ENCODE results near the gene ARID4A. TPM values are rescaled to one million over a fixed set of nuclear protein-coding genes. Genes with fewer than 3 reads are reported as not detected.

Gene ARID4A
- total RNA-seq, 3 donors from 2014 or later: 12.2 to 17.4 (median 13.2) TPM

DNA sequence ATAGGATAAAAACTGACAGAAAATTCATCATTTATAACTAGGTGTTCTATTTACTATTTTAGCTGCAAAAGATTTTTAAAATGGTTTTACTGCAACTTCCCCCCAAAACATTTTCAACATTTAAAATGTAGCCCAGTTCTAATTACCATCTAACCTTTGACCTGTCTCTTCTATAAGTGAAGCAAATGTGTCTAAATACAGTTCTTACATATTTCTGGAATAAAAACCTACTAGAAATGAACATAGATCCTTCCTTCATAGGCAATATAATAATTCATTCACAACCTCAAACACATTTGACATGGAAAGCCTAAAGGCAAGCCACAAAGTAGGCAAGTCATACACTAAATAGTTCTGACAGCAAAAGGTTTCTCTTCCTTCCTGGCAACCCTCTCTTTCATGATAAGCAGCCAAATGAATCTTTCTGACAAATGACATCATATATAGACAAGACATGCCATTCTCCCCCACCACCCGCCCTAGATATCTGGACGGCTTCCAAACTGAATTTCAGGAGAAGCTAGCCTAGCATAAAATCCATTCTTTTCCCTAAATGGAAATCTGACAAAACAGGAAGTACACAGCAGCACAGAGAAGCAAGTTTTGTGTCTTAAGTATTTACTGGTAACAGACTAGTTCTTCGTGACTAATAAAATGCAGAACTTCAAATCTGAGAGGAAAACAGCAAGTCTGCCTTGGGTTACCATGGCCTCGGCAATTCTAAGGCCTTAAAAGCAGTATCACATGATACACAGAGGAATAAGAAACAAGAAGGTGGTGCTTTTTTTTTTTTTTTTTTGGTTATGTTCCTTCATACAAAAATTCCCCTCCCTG, 17.2 kb upstream of the ARID4A start:
- Mint-ChIP-seq H3K27me3 (ENCODE audit: low read depth) (no peaks in the 10 kb centered on the region), H3K9me3 (no peaks in the 10 kb centered on the region), H3K4me1 (ENCODE audit: low read depth) (peaks cover 64% of the 10 kb centered on the region), H3K36me3 (ENCODE audit: insufficient read depth) (peaks cover 52% of the 10 kb centered on the region), H3K4me3 (peak overlapping the region; percentile 57)
- ATAC-seq (peak; percentile 83 to 84), DNase-seq (no peak)

DNA sequence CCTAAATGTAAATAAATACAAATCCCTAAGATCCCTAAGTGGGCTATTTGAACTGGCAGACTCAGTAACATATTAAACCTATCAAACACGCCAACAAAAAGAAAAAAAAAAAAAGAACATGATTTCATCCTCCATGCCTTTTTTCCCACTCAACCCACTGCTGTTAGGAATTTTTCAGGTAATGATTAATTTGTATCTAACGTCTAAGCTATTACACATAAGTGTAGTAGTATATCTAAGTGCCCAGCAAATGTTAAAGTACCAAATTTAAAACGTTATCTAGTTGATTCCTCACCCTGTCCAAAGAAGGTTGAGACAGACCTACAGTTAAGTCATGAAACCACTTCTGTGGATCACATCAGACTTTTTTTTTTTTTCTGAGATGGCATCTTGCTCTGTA, 16.4 kb upstream of the ARID4A start:
- Mint-ChIP-seq H3K9me3 (no peaks in the 10 kb centered on the region), H3K4me3 (no peak overlapping the region), H3K27me3 (ENCODE audit: low read depth) (no peaks in the 10 kb centered on the region), H3K36me3 (ENCODE audit: insufficient read depth) (peaks cover 51% of the 10 kb centered on the region), H3K4me1 (ENCODE audit: low read depth) (peaks cover 57% of the 10 kb centered on the region)
- DNase-seq (no peak), ATAC-seq (no peak)

DNA sequence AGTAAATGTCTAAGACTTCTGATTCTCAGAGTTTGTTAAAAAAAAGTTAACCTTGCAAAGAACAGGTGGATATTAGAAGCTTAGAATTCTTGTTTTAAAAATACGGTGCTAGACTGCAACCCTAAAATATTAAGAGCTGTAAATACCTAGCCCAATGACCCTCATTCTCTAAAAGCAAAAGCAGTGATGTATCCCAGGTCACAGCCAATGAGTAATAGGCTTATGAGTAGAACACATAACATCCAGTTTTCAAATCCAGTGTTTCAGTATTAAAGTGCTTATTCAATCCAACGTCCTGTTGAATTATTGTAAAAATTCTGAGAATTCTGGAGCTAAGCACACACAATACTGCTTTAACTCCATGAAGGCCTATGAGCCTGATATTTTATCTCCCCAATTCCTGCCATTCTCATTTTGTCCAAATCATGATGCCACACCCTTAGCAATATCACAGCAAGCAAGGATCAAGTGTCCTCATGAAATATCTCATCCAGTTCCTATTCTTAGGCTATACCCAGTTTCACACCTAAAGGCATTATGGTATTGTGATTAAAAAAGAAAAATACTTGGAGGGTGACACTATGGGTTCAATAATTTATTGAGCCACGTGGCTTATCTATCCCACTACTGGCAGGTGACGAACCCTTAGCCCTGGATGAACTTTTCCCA, 15.3 kb upstream of the ARID4A start:
- peaks cover 60% of the 10 kb centered on the region for H3K36me3 Mint-ChIP-seq (ENCODE audit: insufficient read depth)
- peaks cover 65% of the 10 kb centered on the region for H3K4me1 Mint-ChIP-seq (ENCODE audit: low read depth)
- DNase-seq (no peak), ATAC-seq (no peak)
- no peak overlapping the region for H3K4me3 Mint-ChIP-seq
- H3K9me3 Mint-ChIP-seq: no peaks in the 10 kb centered on the region
- no peaks in the 10 kb centered on the region for H3K27me3 Mint-ChIP-seq (ENCODE audit: low read depth)

DNA sequence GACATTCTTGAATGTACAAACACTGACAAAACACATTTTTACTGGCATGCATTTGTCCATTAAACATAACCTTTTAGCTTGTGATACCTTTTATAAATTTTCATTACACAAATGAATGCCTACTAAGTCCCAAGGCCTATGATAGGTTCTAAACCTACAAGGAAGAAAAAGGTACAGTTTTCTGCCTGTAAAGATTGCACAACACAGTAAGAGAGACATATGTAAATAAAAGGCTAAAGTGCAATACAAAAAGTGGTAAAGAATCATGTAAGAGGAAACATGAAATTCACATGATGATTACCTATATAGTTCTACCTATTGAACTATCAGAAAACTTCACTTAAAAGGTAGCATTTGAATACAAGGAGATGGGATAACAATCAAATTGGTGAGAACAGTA, 14.6 kb upstream of the ARID4A start:
- ATAC-seq: no peak
- H3K27me3 Mint-ChIP-seq (ENCODE audit: low read depth): no peaks in the 10 kb centered on the region
- H3K4me3 Mint-ChIP-seq: no peak overlapping the region
- no peaks in the 10 kb centered on the region for H3K9me3 Mint-ChIP-seq
- peaks cover 71% of the 10 kb centered on the region for H3K4me1 Mint-ChIP-seq (ENCODE audit: low read depth)
- H3K36me3 Mint-ChIP-seq (ENCODE audit: insufficient read depth): peaks cover 64% of the 10 kb centered on the region
- no peak for DNase-seq

DNA sequence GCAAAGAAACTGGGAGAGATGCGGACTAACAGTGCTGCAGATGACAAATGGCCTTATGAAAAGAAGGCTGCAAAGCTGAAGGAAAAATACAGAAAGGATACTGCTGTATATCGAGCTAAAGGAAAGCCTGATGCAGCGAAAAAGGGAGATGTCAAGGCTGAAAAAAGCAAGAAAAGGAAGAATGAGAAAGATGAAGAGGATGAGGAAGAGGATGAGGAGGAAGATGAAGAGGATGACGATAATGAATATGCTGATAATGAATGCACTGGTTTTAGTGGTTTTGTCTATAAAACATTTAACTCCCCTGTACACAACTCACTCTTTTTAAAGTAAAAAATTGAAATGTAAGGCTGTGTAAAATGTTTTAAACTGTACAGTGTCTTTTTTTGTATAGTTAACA, 13.2 kb upstream of the ARID4A start:
- ATAC-seq: no peak
- H3K36me3 Mint-ChIP-seq (ENCODE audit: insufficient read depth): peaks cover 66% of the 10 kb centered on the region
- no peak for DNase-seq
- H3K27me3 Mint-ChIP-seq (ENCODE audit: low read depth): no peaks in the 10 kb centered on the region
- H3K9me3 Mint-ChIP-seq: no peaks in the 10 kb centered on the region
- peaks cover 76% of the 10 kb centered on the region for H3K4me1 Mint-ChIP-seq (ENCODE audit: low read depth)
- no peak overlapping the region for H3K4me3 Mint-ChIP-seq

DNA sequence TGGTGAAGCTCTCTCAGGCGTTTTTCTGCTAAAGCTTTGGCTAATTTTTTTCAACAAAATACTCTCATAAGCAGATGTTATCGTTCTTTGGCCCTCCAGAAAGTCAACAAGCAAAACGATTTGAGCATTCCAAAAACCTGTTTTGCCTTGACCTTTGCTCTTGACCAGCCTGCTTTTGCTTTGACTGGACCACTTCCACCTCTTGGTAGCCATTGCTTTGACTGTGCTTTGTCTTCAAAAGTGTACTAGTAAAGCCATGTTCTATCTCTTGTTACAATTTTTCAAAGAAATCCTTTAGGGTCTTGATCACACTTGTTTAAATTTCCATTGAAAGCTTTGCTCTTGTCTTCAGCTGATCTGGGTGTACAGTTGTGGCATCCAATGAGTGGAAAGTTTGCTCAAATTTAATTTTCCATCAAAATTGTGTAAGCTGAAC, 10.7 kb upstream of the ARID4A start:
- no peaks in the 10 kb centered on the region for H3K9me3 Mint-ChIP-seq
- no peak overlapping the region for H3K4me3 Mint-ChIP-seq
- peaks cover 60% of the 10 kb centered on the region for H3K36me3 Mint-ChIP-seq (ENCODE audit: insufficient read depth)
- peaks cover 69% of the 10 kb centered on the region for H3K4me1 Mint-ChIP-seq (ENCODE audit: low read depth)
- H3K27me3 Mint-ChIP-seq (ENCODE audit: low read depth): no peaks in the 10 kb centered on the region
- no peak for ATAC-seq
- DNase-seq: no peak

DNA sequence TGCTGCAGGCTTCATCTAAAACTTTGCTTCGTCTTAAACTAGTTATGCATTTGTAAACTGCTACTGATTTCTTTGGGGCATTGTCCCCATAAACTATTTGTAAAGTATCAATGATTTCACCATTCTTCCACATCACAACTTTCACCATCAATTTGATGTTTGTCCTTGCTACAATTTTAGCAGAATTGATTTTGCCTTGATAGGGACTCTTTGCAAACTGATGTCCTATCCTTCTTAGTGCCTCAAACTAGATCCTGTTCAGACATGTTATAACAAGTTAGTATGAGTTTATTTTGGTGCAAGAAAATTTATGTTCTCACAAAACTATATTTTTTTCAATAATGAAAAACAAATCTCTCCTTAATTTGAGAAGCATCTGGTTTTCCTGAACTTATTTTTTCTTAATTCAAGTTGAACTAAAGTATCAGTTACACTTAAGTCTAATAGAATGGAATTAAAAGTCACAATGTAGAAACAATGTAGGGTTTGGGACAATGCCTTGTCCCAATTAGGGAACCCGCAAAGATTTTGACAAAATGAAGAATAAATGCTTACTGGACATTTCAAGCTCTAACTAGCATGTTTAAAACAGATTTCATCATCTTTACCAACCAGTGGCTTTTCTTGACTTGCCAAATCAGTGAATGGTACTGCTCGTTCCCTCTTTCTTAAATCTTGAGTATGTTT, 10.1 kb upstream of the ARID4A start:
- H3K9me3 Mint-ChIP-seq: no peaks in the 10 kb centered on the region
- no peak for DNase-seq
- no peak overlapping the region for H3K4me3 Mint-ChIP-seq
- H3K27me3 Mint-ChIP-seq (ENCODE audit: low read depth): no peaks in the 10 kb centered on the region
- H3K36me3 Mint-ChIP-seq (ENCODE audit: insufficient read depth): peaks cover 58% of the 10 kb centered on the region
- peaks cover 68% of the 10 kb centered on the region for H3K4me1 Mint-ChIP-seq (ENCODE audit: low read depth)
- ATAC-seq: no peak

DNA sequence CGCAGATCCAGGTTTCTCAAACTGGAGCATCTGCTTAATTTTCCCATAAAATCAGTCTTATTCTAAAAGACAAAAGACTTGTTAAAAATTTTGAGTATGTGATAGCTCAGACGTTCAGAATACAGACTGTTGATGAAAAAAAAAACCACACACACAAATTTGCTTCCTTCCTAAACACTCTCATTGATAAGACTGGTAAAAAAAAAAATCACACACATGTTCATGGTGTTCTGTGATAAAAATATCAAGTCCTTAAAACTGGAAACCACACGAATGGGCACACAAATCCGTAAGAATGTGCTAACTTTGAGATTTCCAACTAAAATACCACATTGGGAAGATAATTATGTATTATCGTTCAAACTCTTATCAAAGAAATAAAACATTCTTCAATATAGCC, 6.7 kb upstream of the ARID4A start:
- Mint-ChIP-seq H3K4me1 (ENCODE audit: low read depth) (peaks cover 68% of the 10 kb centered on the region), H3K4me3 (no peak overlapping the region), H3K36me3 (ENCODE audit: insufficient read depth) (peaks cover 53% of the 10 kb centered on the region), H3K27me3 (ENCODE audit: low read depth) (no peaks in the 10 kb centered on the region), H3K9me3 (no peaks in the 10 kb centered on the region)
- DNase-seq (no peak), ATAC-seq (no peak)

DNA sequence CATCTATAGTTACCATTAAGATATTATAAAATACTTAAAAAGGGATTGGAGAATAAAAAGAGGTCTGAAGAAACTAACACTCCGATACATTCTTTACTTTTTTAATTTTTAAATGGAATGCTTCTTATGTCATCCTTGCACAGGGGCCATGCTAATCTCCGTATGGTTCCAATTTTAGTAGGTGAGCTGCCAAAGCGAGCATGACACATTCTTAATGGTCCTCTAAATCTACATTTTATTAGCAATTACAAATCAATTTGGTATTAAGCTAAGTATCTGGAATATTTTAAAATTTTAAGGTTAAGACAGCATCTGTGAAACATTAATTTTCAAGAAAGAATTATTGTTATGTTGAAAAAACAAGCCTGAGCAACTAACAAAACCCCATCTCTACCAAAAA, 6.2 kb upstream of the ARID4A start:
- peaks cover 52% of the 10 kb centered on the region for H3K36me3 Mint-ChIP-seq (ENCODE audit: insufficient read depth)
- H3K4me1 Mint-ChIP-seq (ENCODE audit: low read depth): peaks cover 68% of the 10 kb centered on the region
- H3K9me3 Mint-ChIP-seq: no peaks in the 10 kb centered on the region
- no peaks in the 10 kb centered on the region for H3K27me3 Mint-ChIP-seq (ENCODE audit: low read depth)
- no peak overlapping the region for H3K4me3 Mint-ChIP-seq
- ATAC-seq: no peak
- no peak for DNase-seq

DNA sequence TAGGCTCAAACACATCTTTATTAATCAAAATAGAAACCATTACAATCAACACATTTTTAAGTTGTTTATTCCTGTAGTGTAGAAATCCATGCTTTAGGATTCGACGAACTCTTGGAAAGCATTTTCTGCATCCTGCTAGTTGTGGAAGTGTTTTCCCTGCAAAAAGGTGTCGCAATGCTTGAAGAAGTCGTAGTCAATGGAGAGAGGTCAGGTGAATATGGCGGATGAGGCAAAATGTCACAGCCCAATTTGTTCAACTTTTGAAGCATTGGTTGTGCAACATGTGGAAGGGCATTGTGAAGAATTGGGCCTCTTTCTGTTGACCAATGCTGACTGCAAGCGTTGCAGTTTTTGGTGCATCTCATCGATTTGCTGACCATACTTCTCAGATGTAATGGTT, 4.2 kb upstream of the ARID4A start:
- no peak for DNase-seq
- Mint-ChIP-seq H3K27me3 (ENCODE audit: low read depth) (no peaks in the 10 kb centered on the region), H3K4me1 (ENCODE audit: low read depth) (peaks cover 49% of the 10 kb centered on the region), H3K4me3 (peak overlapping the region; percentile 35), H3K9me3 (no peaks in the 10 kb centered on the region), H3K36me3 (ENCODE audit: insufficient read depth) (peaks cover 36% of the 10 kb centered on the region)
- no peak for ATAC-seq

DNA sequence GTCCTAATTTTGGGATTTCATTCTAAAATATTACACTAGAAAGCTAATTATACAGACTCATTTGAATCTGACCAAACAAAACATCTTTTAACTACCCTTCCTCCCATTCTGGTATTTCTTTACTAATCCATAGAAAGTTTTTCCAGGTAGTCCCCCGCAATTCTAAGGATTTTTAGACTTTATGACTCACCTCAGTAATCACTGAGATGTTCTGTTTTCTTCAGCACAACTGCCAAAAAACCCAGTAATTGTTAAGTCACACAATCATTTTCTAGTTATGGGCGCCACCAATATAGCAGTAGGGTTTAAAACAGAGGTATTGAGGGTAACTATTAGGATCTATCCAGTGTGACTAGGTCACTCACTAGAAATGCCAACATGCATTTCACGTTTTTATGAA, 1.6 kb upstream of the ARID4A start:
- no peak for ATAC-seq
- no peak for DNase-seq
- peaks cover 26% of the 10 kb centered on the region for H3K36me3 Mint-ChIP-seq (ENCODE audit: insufficient read depth)
- no peaks in the 10 kb centered on the region for H3K9me3 Mint-ChIP-seq
- no peak overlapping the region for H3K4me3 Mint-ChIP-seq
- H3K4me1 Mint-ChIP-seq (ENCODE audit: low read depth): peaks cover 43% of the 10 kb centered on the region
- no peaks in the 10 kb centered on the region for H3K27me3 Mint-ChIP-seq (ENCODE audit: low read depth)

DNA sequence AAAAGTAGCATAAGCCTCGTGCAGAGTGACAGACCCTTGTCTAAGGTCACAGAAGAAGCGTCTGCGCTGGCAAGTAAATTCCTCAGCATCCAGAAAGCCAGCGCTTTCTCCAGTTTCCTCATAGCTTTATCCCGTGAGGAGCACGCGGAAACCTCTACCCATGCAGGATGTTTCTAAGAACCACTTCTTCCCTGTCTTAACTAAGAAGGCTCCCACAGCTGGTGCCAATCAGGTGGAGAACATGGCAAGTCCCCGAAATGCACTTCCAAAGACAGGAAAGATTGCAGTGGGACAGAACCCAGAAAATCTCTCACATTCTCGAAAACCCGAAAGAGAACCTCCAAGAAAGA, 968 bp upstream of the ARID4A start:
- no peaks in the 10 kb centered on the region for H3K9me3 Mint-ChIP-seq
- no peak for ATAC-seq
- DNase-seq: no peak
- peaks cover 27% of the 10 kb centered on the region for H3K36me3 Mint-ChIP-seq (ENCODE audit: insufficient read depth)
- H3K4me3 Mint-ChIP-seq: no peak overlapping the region
- H3K4me1 Mint-ChIP-seq (ENCODE audit: low read depth): peaks cover 42% of the 10 kb centered on the region
- no peaks in the 10 kb centered on the region for H3K27me3 Mint-ChIP-seq (ENCODE audit: low read depth)

DNA sequence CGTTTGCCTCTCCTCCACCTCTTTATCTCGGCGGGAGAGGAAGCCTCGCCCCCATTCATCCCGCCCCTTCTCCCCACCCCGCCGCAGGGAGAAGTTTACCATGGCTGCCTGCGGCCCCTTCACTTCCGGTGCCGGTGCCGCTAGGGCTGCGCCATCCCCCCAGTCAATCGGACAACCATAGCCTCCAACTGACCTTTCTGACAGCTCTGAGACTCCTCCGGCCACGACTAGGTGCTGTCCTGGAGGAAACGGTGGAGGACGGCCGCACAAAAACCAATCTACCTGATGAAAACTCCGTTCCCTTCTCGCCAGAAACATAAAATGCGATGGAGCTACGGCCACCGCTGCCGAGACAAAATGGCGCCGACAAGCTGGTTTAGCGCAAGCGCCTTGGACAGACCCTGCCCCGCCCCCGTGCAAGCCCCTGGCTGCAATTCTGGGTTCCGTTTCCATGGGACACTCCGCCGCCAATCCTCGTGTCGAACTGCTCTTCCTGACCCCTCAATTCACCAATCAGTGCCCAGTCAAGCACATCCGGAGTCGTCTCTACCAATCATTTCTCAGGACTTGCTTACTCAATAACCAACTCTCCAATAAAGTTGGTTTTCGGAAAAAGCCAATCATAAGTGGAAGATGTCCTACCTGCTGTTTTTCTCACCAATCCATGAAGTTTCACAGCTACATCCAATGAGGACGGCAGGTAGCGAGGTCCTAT, 436 bp upstream of the ARID4A start:
- Mint-ChIP-seq H3K9me3 (no peaks in the 10 kb centered on the region), H3K27me3 (ENCODE audit: low read depth) (no peaks in the 10 kb centered on the region), H3K36me3 (ENCODE audit: insufficient read depth) (peaks cover 22% of the 10 kb centered on the region), H3K4me3 (no peak overlapping the region), H3K4me1 (ENCODE audit: low read depth) (peaks cover 37% of the 10 kb centered on the region)
- DNase-seq (peak; percentile 97), ATAC-seq (peak; percentile 86 to 87)
